HG02938 (cell line): ENCODE measurements around the gene GPS1.

Experiments used
- ATAC-seq: cut with Tn5 transposase; IDR thresholded peaks from one replicate; pipeline ENCODE4 v1.9.1; 2021; ENCODE audit warnings: mild to moderate bottlenecking, moderate library complexity; ENCODE audit not compliant: unreplicated experiment

GPS1 gene

DNA sequence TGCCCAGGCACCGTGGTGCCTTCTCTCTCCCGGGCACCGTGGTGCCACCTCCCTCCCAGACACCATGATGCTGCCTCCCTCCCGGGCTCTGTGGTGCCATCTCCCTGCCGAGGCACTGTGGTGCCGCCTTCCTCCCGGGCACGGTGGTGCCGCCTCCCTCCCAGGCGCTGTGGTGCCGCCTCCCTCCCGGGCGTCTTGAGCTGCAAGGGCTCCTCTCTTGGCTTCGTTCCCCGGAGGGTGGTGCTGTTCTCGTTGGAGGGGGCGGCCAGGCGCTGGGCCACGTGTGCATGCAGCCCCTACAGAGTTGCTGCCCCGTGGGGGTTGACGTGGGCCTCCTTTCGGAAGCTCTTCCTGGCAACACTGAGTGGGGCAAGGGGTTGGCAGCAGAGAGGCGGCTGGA, 37.3 kb upstream of the GPS1 start:
- ATAC-seq: no peak

DNA sequence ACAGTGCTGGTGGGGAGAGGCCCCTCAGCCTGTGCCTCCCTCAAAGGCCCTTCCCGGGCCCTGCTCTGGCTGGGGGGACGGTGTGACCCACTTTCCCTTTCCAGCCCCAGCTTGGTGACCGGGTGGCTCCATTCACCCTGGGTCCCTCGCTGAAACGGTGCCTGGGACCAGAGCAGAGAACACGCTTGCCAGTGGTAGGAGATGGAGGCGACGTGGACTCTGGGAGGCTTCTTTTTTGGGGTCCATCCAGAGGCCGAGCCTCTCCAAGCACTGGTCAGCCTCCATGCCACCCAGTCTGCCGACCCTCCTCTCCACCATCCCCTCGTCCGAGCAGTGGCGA, 36.8 kb upstream of the GPS1 start:
- ATAC-seq: no peak

DNA sequence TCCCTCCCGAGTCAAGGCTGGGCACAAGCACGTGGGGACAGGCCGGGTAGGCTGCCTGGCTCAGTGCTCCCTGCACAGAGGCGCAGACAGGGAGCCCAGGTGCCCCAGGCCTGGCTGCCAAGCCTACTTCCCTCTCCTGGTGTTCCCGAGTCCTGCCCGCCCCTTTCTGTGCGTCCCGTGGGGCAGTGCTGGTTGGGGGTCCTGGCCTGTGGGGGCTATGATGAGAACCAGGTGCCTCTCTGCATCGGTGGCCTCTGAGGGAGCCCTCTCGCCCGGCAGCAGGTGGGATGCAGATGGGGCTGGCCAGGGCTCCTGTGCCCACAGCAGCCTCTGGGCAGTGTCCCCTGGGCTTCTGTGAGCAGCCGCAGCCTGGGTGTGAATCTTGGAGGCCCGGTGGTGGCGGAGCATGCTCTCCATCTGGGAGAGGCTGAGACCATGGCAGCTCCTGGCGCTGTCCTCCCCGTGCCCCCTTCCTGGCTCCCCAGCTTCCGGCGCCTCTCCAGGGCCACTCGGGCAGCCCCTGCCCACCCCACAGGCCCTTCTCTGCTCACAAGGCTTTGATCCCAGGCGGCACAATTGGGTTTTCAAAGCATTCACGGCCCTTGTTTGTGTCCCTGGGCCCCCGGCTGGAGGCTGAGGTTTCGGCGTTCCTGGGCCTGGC, 36.3 kb upstream of the GPS1 start:
- ATAC-seq: no peak

DNA sequence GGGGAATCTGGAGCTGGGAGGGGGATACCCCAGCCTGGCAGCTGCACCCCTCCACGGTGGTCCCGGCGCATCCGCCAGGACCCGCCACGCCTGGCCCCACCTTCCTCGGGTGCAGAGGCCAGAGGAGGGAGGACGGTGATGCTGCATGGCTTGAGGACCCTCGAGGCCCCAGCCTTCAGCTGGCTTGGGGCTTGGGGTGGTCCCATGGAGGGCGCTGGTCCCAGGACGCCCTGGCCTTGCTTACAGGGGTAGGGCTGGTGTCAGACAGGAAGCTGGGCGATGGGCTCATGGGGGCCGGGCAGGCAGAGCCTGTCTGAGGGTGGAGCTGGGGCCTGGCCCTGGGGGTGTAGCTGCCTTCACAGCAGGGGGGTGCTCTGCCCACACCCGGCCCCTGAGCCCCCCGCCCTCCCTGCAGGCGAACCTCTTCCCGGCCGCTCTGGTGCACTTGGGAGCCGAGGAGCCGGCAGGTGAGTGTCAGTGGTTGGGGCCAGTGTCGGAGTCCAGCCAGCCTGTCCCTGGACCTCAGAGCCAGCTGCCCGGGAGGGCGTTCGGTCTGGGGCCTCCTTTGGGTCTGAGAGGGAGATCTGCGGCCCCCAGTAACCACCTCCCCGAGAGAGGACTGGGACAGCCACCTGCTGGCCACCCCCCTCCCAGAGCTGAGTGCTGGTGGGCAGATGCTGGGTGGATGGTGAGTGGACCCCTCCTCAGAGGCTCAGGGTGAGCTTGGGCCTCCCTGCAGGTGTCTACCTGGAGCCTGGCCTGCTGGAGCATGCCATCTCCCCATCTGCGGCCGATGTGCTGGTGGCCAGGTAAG, 35.4 kb upstream of the GPS1 start:
- ATAC-seq: no peak

GRCh38 chr17:82016875-82017459, 34.7 kb upstream of the GPS1 start:
- no peak for ATAC-seq

DNA sequence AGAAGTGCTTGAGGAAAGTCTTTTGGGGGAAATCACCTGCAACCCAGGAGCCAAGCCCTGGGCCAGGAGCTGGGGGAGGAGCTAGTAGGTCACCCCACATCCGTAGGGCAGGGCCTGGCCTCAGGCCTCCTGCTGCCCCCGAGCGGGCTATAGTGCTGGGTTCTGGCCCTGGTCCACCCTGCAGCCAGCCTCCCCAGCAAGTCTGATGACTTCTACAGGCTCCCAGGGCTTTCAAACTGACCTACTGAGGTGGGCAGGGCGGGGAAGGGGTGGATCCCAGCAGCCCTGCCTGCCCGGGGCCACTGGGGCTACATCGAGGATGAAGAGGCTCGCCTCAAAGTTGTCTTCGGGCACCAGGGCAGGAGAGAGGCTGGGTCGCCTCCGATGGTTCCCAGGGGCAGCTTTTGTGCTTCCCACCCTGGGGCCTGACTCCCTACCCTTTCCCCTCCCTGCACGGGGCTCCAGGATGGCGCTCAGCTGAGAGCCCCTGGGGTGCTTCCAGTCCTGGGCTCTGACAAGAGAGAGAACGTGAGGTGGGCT, 34.0 kb upstream of the GPS1 start:
- ATAC-seq: no peak

- no peak for ATAC-seq
Measured at GRCh38 chr17:82018152-82018988, 33.3 kb upstream of the GPS1 start.

- no peak for ATAC-seq
Measured at GRCh38 chr17:82018989-82019689, 32.6 kb upstream of the GPS1 start.

- no peak for ATAC-seq
Measured at GRCh38 chr17:82019690-82020571, 31.8 kb upstream of the GPS1 start.

DNA sequence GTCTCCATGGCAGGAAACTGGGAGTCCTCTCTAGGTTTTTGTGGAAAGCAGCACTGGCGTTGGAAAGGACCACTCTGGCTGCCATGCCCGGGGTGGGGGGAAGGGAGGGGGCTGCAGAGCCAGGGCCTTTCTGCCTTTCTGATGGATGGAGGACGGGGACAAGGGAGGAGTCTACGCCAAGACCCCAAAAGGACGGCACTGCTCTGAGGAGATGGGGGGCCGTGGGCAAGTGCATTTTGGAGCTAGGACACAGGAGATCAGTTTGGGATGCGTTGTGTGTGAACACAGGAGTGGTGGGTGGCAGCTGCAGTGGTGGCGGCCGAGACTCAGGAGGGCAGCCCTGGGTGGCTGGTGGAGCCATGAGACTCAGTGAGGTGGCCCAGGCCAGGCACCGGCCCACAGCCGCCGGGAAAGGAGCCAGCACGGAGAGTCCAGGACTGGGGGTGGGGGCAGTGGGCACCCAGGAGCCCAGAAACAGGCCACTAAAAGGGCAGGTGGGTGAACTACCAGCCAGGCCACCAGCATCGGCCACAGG, 31.1 kb upstream of the GPS1 start:
- no peak for ATAC-seq

DNA sequence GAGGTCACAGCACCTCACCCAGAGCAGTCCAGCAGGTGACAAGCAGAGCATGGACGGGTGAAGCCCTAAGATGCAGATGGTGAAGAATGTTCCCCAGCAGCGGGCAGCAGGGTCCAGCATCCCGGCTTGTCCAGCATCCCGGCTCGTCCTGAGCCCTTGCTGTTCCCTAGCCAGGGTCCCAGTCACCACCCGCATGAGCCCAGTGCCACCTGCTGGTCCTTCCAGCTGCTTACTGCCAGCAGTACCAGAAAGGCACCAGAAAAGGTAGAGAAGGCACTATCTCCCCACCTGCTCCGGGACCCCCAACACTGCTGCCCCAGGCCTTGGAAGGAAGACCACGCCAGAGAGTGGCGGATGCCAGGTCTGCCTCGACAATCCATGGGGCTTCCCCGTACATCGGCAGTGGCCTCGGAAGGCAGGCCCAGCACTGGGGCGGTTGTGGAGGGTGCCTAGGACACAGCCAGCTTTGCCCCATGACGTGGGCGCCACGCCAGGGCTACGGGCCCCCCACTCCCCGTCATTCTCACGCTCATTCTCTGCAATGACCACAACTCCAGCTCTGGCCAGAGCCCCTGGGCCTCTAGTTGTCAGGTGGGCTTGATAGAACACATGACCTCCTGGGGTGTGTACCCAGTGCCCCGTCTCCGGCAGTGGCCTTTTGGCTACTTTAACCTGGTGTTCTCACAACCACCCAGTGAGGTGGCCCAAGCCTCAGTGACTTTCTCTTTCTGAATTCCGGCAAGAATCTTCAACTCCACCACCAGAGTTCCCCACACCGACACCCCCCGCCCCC, 30.4 kb upstream of the GPS1 start:
- no peak for ATAC-seq

- ATAC-seq: no peak
Measured at GRCh38 chr17:82021900-82022309, 29.8 kb upstream of the GPS1 start.

GRCh38 chr17:82022310-82022980, 29.3 kb upstream of the GPS1 start, which contains the start of gene CENPX:
Gene CENPX (minus strand): TSS chr17:82022878. CDS start chr17:82022861, 17 bp downstream.
- ATAC-seq: no peak

- ATAC-seq: peak; percentile 90
Measured at GRCh38 chr17:82022981-82023446, 28.7 kb upstream of the GPS1 start, which contains the start of gene LRRC45. Gene LRRC45 (plus strand): TSS chr17:82023305. CDS start chr17:82023644, 339 bp downstream.

GRCh38 chr17:82023447-82024241, 28.1 kb upstream of the GPS1 start:
- no peak for ATAC-seq

DNA sequence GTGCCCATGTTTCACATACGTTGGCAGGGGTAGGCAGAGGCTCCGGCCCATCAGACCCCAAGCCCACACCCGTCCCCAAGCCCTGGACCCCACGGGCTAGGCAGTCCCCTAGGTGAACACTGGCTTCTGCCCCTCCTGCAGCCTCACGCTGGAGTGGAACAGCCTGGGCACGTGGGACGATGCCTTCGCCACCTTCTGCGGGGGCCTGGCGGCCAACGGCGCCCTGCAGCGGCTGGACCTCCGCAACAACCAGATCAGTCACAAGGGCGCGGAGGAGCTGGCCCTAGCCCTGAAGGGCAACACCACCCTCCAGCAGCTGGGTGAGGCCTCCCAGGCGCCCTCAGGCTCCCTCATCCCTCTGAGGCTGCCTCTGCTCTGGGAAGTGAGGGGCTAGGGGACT, 26.8 kb upstream of the GPS1 start:
- no peak for ATAC-seq
